GM19025 (cell line): ENCODE data around the gene RGL1.

ENCODE experiments used
- ATAC-seq: cut with Tn5 transposase; IDR thresholded peaks from one replicate; pipeline ENCODE4 v1.9.1; 2021; ENCODE audit warnings: mild to moderate bottlenecking, low read depth, moderate library complexity; ENCODE audit not compliant: unreplicated experiment

Gene RGL1

GRCh38 chr1:183942933-183943693 lies 138.2 kb downstream of the RGL1 start:
- peak; percentile 73 for ATAC-seq

DNA sequence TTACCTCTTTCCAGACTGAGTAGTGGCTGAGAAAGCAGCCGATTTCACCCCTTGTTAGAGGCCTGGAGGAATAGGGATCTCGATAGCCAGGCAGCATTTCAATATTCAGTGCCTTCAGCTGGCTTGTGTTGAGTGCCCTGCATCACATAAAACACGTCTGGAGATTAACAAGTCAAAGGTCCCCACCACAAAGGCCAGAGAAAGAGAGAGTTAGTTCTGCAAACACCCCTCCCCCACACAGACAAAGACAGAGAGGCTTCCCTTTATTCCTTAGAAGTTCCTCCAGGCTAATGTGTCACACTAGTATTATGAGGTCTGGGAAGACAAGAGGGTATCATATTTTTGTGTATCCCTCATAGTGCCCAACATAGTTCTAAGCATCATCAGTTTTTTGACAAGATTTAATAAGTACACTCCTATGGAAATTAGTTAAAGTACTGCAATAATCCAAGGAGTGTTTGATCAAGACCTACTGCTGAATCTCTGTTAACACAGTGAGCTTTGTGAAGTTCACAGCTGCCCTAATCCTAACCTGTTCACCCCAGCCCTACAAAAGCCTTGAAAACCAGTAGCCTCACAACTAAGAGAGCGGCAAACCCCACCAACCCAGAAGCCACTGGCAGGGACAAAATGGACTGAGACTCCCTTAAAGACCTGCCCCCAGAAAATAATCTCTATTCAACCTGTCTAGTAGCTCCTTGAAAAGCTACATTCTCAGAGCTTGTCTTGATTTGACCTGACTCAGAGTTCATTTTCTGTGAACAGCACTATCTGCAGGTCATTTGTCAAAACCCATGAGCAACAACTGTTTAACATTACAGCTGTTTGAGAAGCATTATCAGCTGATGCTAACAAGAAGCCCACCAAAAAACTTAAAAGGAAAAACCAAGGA lies 140.8 kb downstream of the RGL1 start:
- ATAC-seq, result no peak

GRCh38 chr1:183946320-183946613 lies 141.3 kb downstream of the RGL1 start:
- no peak for ATAC-seq

- no peak for ATAC-seq
These were observed 143.1 kb downstream of the RGL1 start for GRCh38 chr1:183947988-183948387.

DNA sequence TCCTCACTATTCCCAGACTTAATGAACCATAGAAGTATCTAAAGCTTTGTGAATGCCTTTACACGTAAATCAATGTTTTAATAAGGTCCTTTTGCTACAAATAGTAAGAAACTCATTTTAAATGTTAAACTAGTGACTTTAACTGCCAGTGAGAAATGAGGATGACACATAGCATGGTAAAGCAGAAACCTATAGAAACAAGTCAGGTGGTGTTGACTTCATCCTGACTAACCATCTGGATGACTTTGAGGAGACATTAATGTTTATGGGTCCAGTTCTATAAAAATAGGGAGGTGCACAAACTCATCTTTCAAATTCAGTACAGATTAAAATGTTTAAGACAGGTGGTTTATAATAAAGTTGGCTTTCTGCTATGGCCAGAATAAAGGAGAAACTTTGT lies 147.2 kb downstream of the RGL1 start:
- ATAC-seq, result no peak

GRCh38 chr1:183953031-183953430 lies 148.1 kb downstream of the RGL1 start:
- no peak for ATAC-seq

DNA sequence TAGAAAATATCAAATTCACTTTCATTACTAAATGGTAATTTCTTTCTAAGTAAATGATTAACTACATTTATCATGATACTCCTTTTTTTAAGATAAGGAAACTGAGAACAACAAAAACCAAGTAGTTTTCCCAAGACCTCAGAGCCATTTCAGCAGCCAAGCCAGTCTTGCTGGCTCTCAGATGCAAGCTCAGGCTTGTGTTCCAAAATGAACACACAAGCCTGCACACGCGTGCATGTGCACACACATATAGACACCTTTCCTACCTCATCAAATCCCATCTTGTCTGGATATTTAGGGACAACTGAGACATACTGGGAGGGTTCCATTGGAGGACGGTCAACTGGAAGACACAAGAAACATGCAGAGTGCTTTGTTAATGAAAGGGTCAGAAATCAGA lies 149.6 kb downstream of the RGL1 start:
- ATAC-seq, result no peak

GRCh38 chr1:183956559-183957188 lies 151.8 kb downstream of the RGL1 start:
- peak; percentile 99 for ATAC-seq

DNA sequence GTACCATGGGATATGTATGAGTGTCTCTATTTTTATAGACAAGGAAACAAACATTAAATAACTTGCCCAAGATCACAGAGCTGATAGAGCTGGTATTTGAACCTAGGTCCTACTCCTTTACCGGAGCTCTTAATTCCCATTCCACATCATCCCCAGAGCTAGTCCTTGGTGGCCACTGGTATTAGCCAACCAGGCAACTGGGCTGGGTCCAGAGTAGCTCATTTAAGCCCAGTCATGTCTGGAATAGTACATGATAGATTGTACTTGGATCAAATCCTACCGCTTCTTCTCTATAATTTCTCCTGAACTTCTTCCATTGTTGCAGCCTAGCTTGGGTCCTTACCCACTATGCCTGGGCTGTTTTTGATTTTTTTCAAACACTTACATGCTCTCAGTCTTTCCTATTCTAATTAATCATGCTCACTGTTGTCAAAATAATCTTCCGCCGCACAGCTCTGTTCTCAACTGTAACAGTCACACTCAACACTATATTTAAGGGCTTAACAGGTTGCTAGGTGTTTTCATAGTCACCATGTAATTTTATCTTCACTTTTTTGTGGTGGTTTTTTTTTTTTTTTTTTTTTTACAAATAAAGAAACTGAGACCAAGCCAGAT lies 152.4 kb downstream of the RGL1 start:
- no peak for ATAC-seq

- ATAC-seq, result no peak
These were observed 154.0 kb downstream of the RGL1 start for GRCh38 chr1:183958958-183959357.

DNA sequence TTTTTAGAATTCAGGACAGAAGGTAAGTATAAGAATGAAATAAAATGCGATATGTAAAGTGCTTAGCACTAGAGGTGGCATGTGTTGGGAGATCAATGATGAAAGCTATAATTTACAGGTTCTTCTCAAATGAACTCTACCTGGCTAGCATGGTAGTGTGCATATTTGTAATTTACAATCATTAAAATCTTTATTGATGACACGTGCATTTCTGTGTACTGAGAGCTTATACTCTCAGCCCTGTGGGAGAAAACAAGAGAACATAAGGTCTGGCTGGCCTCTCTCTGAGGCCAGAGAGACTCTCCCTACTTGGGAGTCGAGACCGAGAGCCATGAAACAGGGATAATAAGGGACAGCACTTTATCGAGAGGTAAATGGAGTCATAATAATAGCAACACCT lies 156.2 kb downstream of the RGL1 start:
- no peak for ATAC-seq

GRCh38 chr1:183962903-183963302 lies 158.0 kb downstream of the RGL1 start:
- ATAC-seq, result no peak

DNA sequence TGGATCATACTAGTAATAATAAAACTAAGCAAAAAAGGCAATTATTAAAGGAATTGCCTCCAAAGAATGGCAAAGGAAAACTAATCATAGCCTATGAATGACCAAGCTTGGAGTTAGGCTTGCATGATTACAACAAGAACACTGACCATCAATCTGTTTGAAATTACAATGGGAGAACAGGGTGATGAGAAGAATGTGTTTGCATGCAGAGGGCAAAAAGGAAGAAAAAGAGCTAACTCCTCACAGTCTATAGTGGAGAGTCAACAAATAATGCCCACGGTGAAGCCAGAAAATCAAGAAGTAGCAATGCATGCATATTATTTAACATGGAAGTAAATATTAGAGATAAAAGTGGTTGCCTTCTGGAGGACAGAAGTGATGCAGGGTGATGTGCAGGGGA lies 160.8 kb downstream of the RGL1 start:
- ATAC-seq, result no peak

DNA sequence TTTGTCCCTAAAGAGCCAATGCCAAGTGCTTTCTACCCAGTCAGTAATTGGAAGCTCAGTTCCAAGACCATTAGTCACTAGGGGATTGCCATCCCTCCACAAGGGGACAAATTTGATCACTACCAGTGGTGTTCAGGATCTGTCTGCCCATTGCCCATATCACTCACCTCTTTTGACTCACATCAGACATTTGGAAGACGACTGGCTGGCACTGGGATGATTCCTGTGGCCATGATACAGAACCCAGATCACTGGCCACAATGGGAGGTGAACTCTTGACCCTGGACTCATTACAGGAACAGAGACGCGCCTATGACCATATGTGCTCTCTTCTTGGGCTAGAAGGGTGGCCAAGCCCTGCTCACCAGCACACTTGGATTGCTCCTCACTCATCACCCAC lies 161.6 kb downstream of the RGL1 start:
- ATAC-seq, result no peak

DNA sequence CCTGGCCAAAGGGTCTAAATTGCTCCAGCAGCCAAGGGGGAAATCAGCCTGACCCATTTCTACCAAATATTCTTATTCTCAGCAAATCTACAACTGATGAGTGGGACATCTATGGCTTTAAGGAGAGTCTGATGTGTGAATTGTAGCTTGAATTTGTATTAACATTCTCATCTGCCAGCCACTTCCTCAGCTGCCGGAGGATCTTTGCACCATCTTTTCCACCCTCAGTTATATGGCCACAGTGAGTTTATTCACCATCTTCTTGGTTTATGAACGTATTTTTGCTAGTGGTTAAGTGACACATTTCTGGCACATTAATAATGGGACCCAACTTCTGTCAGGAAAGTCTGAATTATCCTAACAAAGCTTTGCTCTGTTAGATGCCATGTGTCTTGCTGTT lies 163.0 kb downstream of the RGL1 start:
- no peak for ATAC-seq

- ATAC-seq, result no peak
These were observed 163.5 kb downstream of the RGL1 start for GRCh38 chr1:183968386-183968785.

DNA sequence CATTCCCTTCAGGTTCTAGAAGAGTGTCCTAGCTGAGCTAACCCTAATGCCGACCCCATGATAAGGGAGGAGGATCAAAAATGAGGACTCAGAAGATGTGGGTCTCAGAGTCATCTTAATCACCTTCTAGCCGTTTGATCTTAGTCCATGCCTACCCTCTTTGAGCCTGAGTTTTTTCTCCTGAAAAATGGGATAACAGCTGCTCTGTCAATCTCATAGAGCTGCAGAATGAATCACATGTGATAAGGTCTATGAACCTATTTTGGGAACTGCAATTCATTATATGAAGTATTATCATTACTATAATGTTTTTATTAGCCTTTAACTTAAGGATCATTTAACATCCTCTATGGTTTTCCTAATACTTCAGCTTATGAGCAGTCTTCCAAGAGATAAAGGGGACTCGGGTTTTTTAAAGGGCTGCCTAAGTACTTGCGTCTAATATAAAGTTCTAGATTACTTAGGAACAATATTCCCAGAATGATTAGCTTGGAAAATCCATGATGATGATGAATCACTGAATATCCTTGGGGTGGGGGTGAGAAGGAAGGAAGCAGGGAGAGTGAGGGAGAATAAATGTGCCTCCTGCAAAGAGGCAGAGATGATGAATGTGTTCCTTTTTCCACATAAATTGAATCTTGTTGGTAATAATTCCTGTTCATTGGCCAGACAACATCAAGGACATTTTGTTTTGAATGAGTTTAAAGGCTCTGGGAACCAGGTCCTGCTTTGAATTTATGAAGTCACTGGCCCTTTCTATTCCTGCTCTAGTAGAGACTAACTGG lies 165.8 kb downstream of the RGL1 start:
- ATAC-seq, result no peak

DNA sequence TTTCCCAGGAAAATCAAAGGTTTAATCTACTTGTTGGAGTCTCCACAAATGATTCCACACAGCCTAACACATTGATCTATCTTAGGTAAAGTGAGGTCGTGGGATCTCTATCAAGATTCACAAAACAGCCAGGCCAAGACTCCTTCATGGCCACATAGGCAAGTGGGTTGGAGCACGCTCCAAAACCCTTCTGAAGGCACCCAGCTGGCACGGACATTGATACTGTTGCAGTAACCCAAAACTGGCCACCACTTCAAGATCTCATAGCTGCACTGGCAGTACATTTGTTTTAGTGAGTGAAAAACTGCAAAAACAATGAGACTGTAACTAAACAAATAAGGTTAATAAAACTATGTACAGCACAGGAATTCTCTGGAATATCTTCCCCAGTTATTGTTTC lies 170.7 kb downstream of the RGL1 start:
- ATAC-seq, result no peak

DNA sequence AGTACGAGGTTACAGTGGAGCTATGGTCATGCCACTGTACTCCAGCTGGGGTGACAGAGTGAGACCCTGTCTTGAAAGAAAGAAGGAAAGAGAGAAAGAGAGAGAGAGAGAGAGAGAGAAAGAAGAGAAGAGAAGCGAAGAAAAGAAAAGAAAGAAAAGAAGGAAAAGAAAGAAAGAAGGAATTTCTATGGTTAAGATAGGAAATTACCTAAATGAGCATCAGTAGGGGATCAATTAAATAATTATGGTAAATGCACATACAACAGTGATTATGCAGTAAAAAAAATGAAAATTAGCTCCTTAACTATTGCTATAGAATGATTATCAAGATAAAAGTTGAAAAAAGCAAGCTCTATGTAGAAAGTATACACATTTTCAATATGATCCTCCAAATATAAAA lies 172.8 kb downstream of the RGL1 start:
- no peak for ATAC-seq
